Measurements from ENCODE around the gene RIOX2. TPM values are rescaled to one million over a fixed set of nuclear protein-coding genes. Genes with fewer than 3 reads are reported as not detected.

RIOX2 gene
- total and polyA plus RNA-seq, 7 donors: 9.0 to 23.5 (median 16.8) TPM

DNA sequence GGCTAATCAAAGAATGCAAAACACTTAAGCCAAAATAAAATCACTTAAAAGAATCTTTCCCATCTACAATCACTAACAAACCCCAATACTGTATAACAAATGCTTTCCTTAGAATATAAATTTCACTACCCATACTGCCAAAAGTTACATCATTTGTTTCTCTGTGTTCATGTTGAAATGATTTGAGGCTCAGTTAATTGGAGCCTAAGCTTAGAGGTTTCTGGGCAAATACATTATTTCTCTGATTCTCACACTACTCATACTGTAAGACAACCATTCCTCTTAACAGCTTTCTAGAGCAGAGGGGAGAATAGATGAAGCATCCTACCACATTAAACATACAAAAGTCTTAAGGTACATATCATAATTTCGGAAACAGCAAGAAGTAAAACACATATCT, 2.1 kb downstream of the RIOX2 start:
- H3K27me3 ChIP-seq: no peaks in the 10 kb centered on the region
- H3K36me3 ChIP-seq: peaks cover 0 to 10% (median 0%) of the 10 kb centered on the region in 4 donors
- WGBS, 2 donors: 89 to 92% methylated on average over 1 of the region's 1 CpG
- H3K4me3 ChIP-seq: no peak overlapping the region
- intact Hi-C loops (cut with DNase I): loop anchor here (5.0 kb wide), 1 partner anchor 148 kb away; the partner anchor contains the start of gene CRYBG3
- no peak for DNase-seq
- H3K27ac ChIP-seq: peak overlapping the region in 2 of 4 donors; percentile 91 to 94
- peaks cover 0 to 46% (median 22%) of the 10 kb centered on the region in 4 donors for H3K4me1 ChIP-seq
- TF ChIP-seq, protein P1, sequence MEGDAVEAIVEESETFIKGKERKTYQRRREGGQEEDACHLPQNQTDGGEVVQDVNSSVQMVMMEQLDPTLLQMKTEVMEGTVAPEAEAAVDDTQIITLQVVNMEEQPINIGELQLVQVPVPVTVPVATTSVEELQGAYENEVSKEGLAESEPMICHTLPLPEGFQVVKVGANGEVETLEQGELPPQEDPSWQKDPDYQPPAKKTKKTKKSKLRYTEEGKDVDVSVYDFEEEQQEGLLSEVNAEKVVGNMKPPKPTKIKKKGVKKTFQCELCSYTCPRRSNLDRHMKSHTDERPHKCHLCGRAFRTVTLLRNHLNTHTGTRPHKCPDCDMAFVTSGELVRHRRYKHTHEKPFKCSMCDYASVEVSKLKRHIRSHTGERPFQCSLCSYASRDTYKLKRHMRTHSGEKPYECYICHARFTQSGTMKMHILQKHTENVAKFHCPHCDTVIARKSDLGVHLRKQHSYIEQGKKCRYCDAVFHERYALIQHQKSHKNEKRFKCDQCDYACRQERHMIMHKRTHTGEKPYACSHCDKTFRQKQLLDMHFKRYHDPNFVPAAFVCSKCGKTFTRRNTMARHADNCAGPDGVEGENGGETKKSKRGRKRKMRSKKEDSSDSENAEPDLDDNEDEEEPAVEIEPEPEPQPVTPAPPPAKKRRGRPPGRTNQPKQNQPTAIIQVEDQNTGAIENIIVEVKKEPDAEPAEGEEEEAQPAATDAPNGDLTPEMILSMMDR (IDR thresholded peaks at IDR 0.05): no peak
- TF ChIP-seq POLR2AphosphoS5 (IDR thresholded peaks at IDR 0.05): no peak
- no peak for TF ChIP-seq EP300 (IDR thresholded peaks at IDR 0.05)
- TF ChIP-seq POLR2A (IDR thresholded peaks at IDR 0.05): no peak
- no peaks in the 10 kb centered on the region for H3K9me3 ChIP-seq

DNA sequence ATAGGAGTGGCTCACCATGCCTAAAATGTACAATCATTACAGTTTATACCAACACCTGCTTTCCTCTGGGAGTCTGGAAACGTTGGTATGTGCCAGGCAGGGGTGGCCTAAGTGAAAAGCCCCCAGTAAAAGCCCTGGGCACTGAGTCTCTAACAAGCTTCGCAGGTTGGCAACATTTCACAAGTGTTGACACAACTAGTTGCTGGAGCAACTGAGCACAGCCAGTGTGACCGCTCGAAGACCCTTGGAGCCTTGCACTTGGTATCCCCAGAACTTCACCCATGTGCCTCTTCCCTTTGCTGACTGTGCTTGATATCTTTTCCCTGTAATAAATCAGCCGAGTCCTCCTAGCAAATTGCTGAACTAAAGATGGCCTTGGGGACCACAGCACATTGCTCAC, 2.7 kb downstream of the RIOX2 start:
- H3K27ac ChIP-seq: no peak overlapping the region
- WGBS, 2 donors: 74 to 88% methylated on average over 5 of the region's 5 CpGs
- intact Hi-C loops (cut with DNase I): no loop called here

DNA sequence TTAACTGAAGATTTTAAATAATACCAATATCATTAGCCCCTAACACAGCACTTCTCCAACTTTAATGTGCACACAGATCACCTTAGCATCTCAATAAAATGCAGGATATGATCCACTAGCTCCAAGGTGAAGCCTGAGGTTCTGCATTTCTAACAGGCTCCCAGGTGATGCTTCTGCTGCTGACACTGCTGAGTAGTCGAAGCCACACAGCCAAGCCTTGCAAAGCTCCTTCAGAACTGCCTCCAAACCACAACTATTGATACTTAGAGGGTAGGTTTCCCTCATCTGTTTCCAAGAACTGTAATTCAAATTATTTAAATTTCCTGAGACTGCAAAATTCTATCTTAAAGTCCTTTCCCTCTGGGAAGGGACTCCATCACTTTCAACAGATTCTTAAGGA, 3.9 kb downstream of the RIOX2 start:
- 73 to 87% methylated on average over 1 of the region's 1 CpG for WGBS, 2 donors
- TF ChIP-seq POLR2A (IDR thresholded peaks at IDR 0.05) (no peak), POLR2AphosphoS5 (IDR thresholded peaks at IDR 0.05) (no peak), EP300 (IDR thresholded peaks at IDR 0.05) (no peak)
- TF ChIP-seq, protein P1 (IDR thresholded peaks at IDR 0.05): no peak
- no peak for DNase-seq
- no peaks in the 10 kb centered on the region for H3K9me3 ChIP-seq
- intact Hi-C loops (cut with DNase I): no loop called here
- H3K4me1 ChIP-seq: peaks cover 0 to 46% (median 26%) of the 10 kb centered on the region in 4 donors
- no peak overlapping the region for H3K4me3 ChIP-seq
- H3K36me3 ChIP-seq: peaks cover 0 to 10% (median 0%) of the 10 kb centered on the region in 4 donors
- H3K27me3 ChIP-seq: no peaks in the 10 kb centered on the region
- H3K27ac ChIP-seq: no peak overlapping the region

More for the DNA sequence above, 2.7 kb downstream of the RIOX2 start:
- no peak overlapping the region for H3K4me3 ChIP-seq
- peaks cover 0 to 46% (median 22%) of the 10 kb centered on the region in 4 donors for H3K4me1 ChIP-seq
- no peak for TF ChIP-seq EP300 (IDR thresholded peaks at IDR 0.05)
- no peak for TF ChIP-seq POLR2A (IDR thresholded peaks at IDR 0.05)
- TF ChIP-seq, protein P1 (IDR thresholded peaks at IDR 0.05): no peak
- TF ChIP-seq POLR2AphosphoS5 (IDR thresholded peaks at IDR 0.05): no peak
- DNase-seq: no peak
- peaks cover 0 to 10% (median 0%) of the 10 kb centered on the region in 4 donors for H3K36me3 ChIP-seq
- H3K27me3 ChIP-seq: no peaks in the 10 kb centered on the region
- no peaks in the 10 kb centered on the region for H3K9me3 ChIP-seq

DNA sequence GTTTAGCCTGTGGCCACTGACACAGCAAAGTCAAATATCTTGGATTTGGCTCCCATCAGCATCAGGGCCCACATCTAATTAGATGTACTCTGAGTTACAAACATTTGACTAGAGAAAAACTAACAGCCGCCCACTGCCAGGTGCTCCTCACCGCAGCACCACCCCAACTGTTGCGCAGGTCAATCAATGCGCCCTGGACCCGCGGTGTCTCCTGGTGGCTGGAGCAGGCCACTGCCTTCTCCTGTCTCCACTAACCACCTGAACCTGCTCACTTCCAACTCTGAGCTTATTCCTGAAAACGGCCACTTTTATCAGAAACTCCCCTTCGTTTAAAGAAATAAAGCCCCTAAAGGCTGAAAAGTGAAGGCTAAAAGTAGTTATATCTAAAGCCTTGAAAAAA, 4.3 kb downstream of the RIOX2 start:
- H3K27ac ChIP-seq: no peak overlapping the region
- no peaks in the 10 kb centered on the region for H3K27me3 ChIP-seq
- TF ChIP-seq POLR2AphosphoS5 (IDR thresholded peaks at IDR 0.05) (no peak), POLR2A (IDR thresholded peaks at IDR 0.05) (no peak), EP300 (IDR thresholded peaks at IDR 0.05) (no peak)
- TF ChIP-seq, protein P1 (IDR thresholded peaks at IDR 0.05): no peak
- intact Hi-C loops (cut with DNase I): no loop called here
- peaks cover 0 to 44% (median 25%) of the 10 kb centered on the region in 4 donors for H3K4me1 ChIP-seq
- H3K36me3 ChIP-seq: peaks cover 0 to 10% (median 0%) of the 10 kb centered on the region in 4 donors
- H3K4me3 ChIP-seq: no peak overlapping the region
- WGBS, 2 donors: 91 to 96% methylated on average over 8 of the region's 8 CpGs
- H3K9me3 ChIP-seq: no peaks in the 10 kb centered on the region
- DNase-seq: no peak
